ENCODE measurements around the gene ANGPTL7.
"Not testable (repeated sequence)": the region's sequence is repeated elsewhere in the genome, so short reads cannot be mapped to it uniquely, and the experiment has no call there.

ANGPTL7 gene

GRCh38 chr1:11170102-11170501 is 19.1 kb upstream of the ANGPTL7 start:
- DNase-seq: no peak

GRCh38 chr1:11174261-11174942 is 14.8 kb upstream of the ANGPTL7 start:
- no peak for DNase-seq

GRCh38 chr1:11175461-11175860 is 13.7 kb upstream of the ANGPTL7 start:
- no peak for DNase-seq

GRCh38 chr1:11176081-11176706 is 13.0 kb upstream of the ANGPTL7 start:
- DNase-seq: no peak

- DNase-seq: no peak
Observed at GRCh38 chr1:11178021-11179015, 10.8 kb upstream of the ANGPTL7 start.

- no peak for DNase-seq
Observed at GRCh38 chr1:11179125-11179524, 10.0 kb upstream of the ANGPTL7 start.

- DNase-seq: not testable (repeated sequence)
Observed at GRCh38 chr1:11179749-11180148, 9.4 kb upstream of the ANGPTL7 start.

- DNase-seq: no peak
Observed at GRCh38 chr1:11180342-11180744, 8.8 kb upstream of the ANGPTL7 start.

GRCh38 chr1:11182884-11183283 is 6.3 kb upstream of the ANGPTL7 start:
- DNase-seq: no peak

GRCh38 chr1:11184973-11185372 is 4.2 kb upstream of the ANGPTL7 start:
- no peak for DNase-seq

GRCh38 chr1:11187000-11187399 is 2.2 kb upstream of the ANGPTL7 start:
- no peak for DNase-seq

- no peak for DNase-seq
Observed at GRCh38 chr1:11187494-11187893, 1.7 kb upstream of the ANGPTL7 start.

- no peak for DNase-seq
Observed at GRCh38 chr1:11187931-11188330, 1.2 kb upstream of the ANGPTL7 start.

- DNase-seq: no peak
Observed at GRCh38 chr1:11188381-11188780, 774 bp upstream of the ANGPTL7 start.

- no peak for DNase-seq
Observed at GRCh38 chr1:11193376-11193775, 4.2 kb downstream of the ANGPTL7 start.

GRCh38 chr1:11194407-11195176 is 5.4 kb downstream of the ANGPTL7 start:
- DNase-seq: no peak

GRCh38 chr1:11196945-11197344 is 7.8 kb downstream of the ANGPTL7 start:
- no peak for DNase-seq

GRCh38 chr1:11197359-11197758 is 8.2 kb downstream of the ANGPTL7 start:
- DNase-seq: no peak

- no peak for DNase-seq
Observed at GRCh38 chr1:11198257-11198656, 9.1 kb downstream of the ANGPTL7 start.

GRCh38 chr1:11198851-11199594 is 9.9 kb downstream of the ANGPTL7 start:
- DNase-seq: no peak

GRCh38 chr1:11204396-11205190 is 15.4 kb downstream of the ANGPTL7 start:
- DNase-seq: no peak

Measured in activated CD4-positive, alpha-beta T cell treated with anti-CD3 and anti-CD28 coated beads for 1 hour (primary cell).